Activated CD4-positive, CD25-positive, alpha-beta regulatory T cell treated with anti-CD3 and anti-CD28 coated beads, Interleukin-2, amount 50 U/mL, for 72 hours (primary cell): Measurements from ENCODE around the gene DPP8.

Source experiments
- DNase-seq: peaks from one replicate; pipeline ENCODE4 v3.0.0; 2021

DPP8 gene

GRCh38 chr15:65423150-65423975 lies 94.1 kb downstream of the DPP8 start:
- DNase-seq = no peak

- DNase-seq = no peak
These were observed 95.9 kb downstream of the DPP8 start for GRCh38 chr15:65421360-65422215.

DNA sequence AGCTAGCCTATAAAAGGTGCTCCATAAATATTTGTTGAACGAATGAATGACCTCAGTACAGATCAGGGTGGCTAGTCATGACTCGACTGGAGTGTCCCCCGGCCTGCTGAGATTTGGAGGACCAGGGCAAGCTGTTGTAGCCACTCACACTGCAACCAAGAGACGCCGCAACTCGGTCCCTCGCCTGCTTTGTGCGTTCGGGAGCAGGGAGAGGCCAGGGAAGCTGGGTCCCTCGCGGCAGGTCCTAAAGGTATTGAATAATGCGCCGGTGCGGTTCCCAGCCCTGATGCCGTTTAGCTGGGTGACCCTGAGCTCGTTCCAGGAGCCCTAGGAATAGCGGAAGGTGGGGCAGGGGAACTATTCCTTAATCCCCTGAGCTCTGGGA lies 96.5 kb downstream of the DPP8 start:
- DNase-seq = no peak

DNA sequence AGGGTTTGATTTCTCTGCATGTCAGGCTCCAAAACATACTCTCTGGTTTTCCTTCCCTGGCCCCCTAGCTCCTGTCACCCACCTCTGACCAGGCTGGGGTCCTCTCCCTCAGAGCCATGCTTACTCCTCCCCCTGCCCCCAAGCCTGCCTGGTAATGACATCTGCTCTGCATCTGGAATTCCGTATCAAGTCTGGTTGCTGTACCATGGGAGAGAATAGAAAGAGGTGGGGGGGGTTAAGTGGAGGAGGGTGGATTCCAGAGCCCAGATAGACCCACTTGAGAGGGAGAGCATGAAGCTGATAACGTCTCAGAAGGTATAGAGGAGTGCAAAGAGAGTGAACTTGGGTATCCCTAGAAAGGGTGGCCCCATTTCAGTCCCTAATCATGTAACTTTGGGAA lies 98.9 kb downstream of the DPP8 start:
- no peak for DNase-seq

GRCh38 chr15:65416845-65417416 lies 100.6 kb downstream of the DPP8 start:
- no peak for DNase-seq

- no peak for DNase-seq
These were observed 102.5 kb downstream of the DPP8 start for GRCh38 chr15:65414841-65415621.

- no peak for DNase-seq
These were observed 103.7 kb downstream of the DPP8 start for GRCh38 chr15:65413760-65414144.

GRCh38 chr15:65413051-65413759 lies 104.3 kb downstream of the DPP8 start:
- no peak for DNase-seq

DNA sequence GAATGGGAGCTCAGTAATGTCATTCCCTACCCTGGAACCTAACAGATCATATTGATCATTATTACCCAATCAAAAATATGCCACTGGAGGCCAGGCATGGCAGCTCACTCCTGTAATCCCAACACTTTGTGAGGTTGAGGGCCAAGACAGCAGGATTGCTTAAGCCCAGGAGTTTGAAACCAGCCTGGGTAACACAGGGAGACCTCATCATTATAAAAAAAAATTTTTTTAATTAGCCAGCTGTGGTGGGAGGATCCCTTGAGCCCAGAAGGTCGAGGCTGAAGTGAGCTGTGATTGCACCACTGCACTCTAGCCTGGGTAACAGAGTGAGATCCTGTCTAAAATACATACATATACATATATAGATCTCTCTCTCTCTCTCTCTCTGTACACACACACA lies 104.9 kb downstream of the DPP8 start:
- no peak for DNase-seq

DNA sequence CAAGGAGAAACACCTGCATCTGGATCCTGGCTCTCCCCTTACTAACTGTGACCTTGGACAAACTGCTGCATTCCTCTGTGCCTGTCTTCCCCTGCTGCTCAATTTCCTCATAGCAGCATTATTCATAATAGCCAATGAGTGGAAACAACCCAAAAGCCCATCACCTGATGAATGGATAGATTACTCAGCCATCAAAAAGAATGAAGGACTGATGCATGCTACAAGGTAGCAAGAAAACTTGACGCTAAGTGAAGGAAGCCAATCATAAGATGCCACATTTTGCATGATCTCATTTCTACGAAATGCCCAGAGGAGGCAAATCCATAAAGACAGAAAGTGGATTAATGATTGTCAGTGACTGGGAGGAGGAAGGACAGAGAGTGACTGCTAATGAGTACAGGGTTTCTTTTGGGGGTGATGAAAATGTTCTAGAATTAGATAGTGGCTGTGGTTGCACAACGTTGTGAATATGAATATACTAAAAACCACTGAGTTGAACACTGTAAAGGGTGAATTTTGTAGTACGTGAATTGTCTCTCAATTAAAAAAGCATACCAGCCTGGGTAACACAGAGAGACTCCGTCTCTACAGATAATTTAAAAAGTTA lies 105.9 kb downstream of the DPP8 start:
- DNase-seq = no peak

DNA sequence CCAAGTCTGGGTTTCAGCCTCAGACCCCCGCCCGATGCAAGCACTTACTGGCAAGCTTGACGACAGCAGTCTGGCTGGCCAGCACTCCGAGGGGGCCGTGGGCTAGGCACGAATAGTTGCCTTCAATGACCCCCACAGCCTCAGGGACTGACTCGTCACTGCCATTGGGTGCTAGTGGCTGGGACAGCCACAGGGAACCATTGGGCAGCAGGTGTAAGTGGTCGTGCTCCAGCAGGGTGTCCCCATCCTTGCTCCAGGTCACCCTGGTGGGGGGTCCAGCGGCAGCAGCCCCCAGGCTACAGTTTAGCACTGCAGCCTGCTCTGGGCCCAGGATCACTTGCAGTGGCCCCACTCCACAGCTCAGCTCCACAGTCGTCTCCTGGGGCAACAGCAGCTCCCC lies 106.5 kb downstream of the DPP8 start:
- DNase-seq = no peak

DNA sequence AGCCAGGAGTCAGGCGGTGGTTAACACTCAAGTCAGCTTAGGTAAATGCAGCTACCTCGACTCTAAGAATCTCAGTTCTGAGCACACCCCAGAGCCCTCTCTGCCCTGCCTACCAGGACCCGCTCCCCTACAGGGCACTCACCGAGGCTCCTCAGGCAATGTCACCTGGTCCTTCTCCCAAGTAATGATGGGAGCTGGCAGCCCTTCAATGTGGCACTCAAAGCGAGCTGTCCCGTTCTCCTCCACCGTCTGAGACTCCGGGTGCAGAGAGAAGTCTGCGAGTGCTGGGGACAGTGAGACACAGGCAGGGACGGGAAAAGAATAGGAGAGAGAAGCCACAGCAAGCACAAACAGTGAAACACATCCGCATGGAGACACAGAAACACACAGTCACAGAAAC lies 107.5 kb downstream of the DPP8 start:
- DNase-seq = no peak

- no peak for DNase-seq
These were observed 108.4 kb downstream of the DPP8 start for GRCh38 chr15:65409036-65409631.

DNA sequence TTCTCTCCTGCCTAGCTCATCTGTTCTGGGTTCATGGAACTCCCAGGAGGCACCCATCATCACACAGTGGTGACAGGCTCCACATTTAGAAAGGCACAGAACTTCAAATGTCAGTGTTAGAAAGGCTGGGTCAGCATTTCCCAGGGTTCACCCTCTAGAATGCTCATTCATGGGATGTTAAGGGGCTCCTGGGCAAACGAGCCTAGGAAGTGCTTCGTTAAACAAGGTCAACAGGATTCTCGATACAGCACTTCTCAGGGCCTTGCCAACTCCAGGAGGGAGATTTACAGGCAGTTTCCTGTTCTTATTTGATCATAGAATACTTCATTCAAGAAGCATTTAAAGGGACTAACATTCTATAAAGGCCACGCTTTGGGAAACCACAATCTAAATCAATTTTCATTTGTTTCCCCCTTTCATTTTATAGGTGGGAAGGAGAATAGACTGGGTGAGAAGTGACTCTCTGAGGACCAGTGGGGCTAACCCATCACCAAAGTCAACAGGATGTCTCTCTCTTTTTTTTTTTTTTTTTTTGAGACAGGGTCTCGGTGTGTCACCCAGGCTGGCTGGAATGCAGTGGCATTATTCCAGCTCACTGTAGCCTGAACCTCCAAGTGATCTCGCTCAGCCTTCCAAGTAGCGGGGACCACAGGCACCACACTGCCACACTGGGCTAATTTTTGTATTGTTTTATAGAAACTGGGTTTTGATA lies 109.0 kb downstream of the DPP8 start:
- no peak for DNase-seq

DNA sequence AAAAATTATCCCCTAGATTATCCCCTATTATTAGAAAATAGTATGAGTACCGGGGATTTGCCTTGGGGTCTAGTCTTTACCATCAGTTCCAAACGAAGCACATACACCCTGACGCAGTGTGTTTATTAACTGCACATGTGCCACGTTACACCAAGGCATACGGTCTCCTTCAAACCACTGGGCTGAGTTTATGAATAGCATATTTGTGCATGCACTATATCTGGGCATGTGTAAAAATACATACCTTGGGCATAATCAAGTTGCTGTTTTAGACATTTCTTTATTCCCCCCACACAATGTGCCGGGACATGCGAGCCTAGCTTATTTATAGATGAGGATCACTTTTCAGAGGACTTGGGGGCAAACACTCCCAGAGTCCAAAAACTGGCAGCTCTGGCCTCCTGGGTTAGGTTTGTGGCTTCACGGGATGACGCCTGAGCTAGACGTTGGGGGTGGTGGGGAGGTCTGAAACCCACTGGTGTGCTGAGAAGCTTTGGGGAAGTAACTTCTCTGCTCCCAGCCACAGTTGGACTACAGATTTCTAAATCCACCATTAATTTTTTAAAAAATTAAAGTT lies 111.0 kb downstream of the DPP8 start:
- no peak for DNase-seq

DNA sequence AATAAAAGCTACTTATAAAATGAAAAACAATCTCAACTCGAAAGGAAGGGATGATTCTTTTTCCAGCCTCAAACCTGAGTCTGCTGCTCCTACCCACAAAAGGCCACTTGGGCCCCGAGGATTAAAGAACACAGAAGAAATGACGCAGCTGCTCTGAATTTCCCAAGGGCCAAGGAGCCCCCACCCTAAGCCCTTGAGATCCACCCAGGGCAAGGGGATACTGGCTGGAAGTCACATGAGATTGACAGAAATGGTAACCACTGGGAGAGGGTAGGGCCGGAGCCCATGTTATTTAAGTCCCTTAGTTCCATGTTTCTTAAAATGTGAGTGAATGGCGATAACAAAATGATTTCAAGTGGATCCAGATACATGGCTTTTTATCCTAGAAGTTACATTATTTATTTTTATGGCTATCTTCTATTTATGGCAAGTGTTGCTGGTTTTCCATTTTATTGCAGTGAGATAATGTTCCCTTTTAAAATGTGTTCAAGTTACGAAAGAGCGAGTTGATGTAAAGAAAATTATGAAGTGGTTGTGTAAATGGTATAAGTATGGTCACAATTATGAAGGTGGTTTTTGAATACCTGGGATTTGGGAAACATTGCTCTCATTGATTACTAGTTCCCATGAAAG lies 111.6 kb downstream of the DPP8 start:
- no peak for DNase-seq

GRCh38 chr15:65404186-65404872 lies 113.2 kb downstream of the DPP8 start:
- DNase-seq = no peak

DNA sequence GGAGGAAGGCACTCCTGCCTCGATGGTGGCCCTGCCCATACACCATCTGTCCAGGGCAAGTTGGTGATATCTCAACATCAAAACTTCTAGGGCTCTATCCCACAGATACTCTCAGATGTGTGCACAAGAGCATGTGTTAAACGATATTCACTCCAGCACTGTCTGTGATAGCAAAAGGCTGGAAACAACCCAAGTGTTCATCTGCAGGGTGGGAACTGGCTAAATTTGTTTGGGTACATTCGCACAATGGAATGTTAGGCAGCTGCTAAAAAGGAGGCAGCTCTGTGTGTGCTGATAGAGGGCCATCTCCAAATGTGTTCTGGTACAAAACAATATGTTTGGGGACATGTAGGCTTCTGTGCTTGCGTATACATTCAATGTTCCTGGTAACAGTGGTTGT lies 114.5 kb downstream of the DPP8 start:
- DNase-seq = no peak

- no peak for DNase-seq
These were observed 115.8 kb downstream of the DPP8 start for GRCh38 chr15:65401611-65402240.
